OCI-LY1 (cell line): ENCODE data around the gene CTNNBL1.

Experiments
- H2AFZ ChIP-seq: fragments of 200-600 bp; sonication (generic), shearing (Covaris generic); 2 replicates; pipeline ENCODE4 v1.6.0; 2014; ENCODE audit warnings: antibody characterized with exemption, mild to moderate bottlenecking, low read length
- H3F3A ChIP-seq: fragments of 200-600 bp; sonication (generic), shearing (Covaris generic); 2 replicates; pipeline ENCODE4 v1.6.0; 2014; ENCODE audit warnings: mild to moderate bottlenecking, antibody characterized with exemption, low read length, moderate library complexity; ENCODE audit not compliant: insufficient read depth
- H3K27ac ChIP-seq: fragments of 200-600 bp; sonication (generic); 2 replicates; pipeline ENCODE4 v1.5.1; 2014; ENCODE audit warnings: low read length, mixed run types, mild to moderate bottlenecking, low read depth; ENCODE audit not compliant: poor library complexity, severe bottlenecking
- H3K27me3 ChIP-seq: fragments of 200-600 bp; sonication (generic); 2 replicates; pipeline ENCODE4 v1.6.0; 2014; ENCODE audit warnings: antibody characterized with exemption, mild to moderate bottlenecking, low read length, moderate library complexity; ENCODE audit not compliant: insufficient read depth
- H3K36me3 ChIP-seq: fragments of 200-600 bp; sonication (generic); 2 replicates; pipeline ENCODE4 v1.6.1; 2014; ENCODE audit warnings: mild to moderate bottlenecking, antibody characterized with exemption, low read length, moderate library complexity, mixed read lengths; ENCODE audit not compliant: insufficient read depth
- H3K4me1 ChIP-seq: fragments of 200-600 bp; sonication (generic); 2 replicates; pipeline ENCODE4 v1.5.1; 2014; ENCODE audit warnings: mild to moderate bottlenecking, low read length, moderate library complexity; ENCODE audit not compliant: insufficient read depth, severe bottlenecking
- H3K4me2 ChIP-seq: fragments of 200-600 bp; sonication (generic), shearing (Covaris generic); 2 replicates; pipeline ENCODE4 v1.6.1; 2014; ENCODE audit warnings: low read length
- H3K4me3 ChIP-seq: fragments of 200-600 bp; sonication (generic); 2 replicates; pipeline ENCODE4 v1.5.1; 2014; ENCODE audit warnings: low read length, low read depth, mild to moderate bottlenecking, mixed read lengths; ENCODE audit not compliant: poor library complexity, severe bottlenecking
- H3K79me2 ChIP-seq: fragments of 200-600 bp; shearing (Covaris generic); 2 replicates; pipeline ENCODE4 v1.6.1; 2016; ENCODE audit warnings: mixed run types, low read length, mixed read lengths; ENCODE audit not compliant: insufficient read depth
- H3K9ac ChIP-seq: fragments of 200-600 bp; sonication (generic), shearing (Covaris generic); 2 replicates; pipeline ENCODE4 v1.6.1; 2014; ENCODE audit warnings: mild to moderate bottlenecking, low read length, mixed read lengths
- H3K9me2 ChIP-seq: fragments of 200-600 bp; sonication (generic), shearing (Covaris generic); 2 replicates; pipeline ENCODE4 v1.6.1; 2014; ENCODE audit warnings: low read depth, mild to moderate bottlenecking, low read length, mixed read lengths
- H3K9me3 ChIP-seq: fragments of 200-600 bp; shearing (Covaris generic); 2 replicates; pipeline ENCODE4 v1.6.1; 2014; ENCODE audit warnings: low read length, mixed read lengths
- H4K20me1 ChIP-seq: fragments of 200-600 bp; sonication (generic), shearing (Covaris generic); 2 replicates; pipeline ENCODE4 v1.6.0; 2016; ENCODE audit warnings: mild to moderate bottlenecking, low read length; ENCODE audit not compliant: insufficient read depth
- EZH2 ChIP-seq: fragments of 200-600 bp; sonication (generic), shearing (Covaris generic); IDR thresholded peaks from 2 replicates; pipeline ENCODE4 v1.8.0; 2017; ENCODE audit warnings: borderline replicate concordance, mixed run types, mild to moderate bottlenecking, antibody characterized with exemption, low read length, moderate library complexity, mixed read lengths
- TF ChIP-seq, protein P1 (sequence below): fragments of 200-600 bp; sonication (generic), shearing (Covaris generic); IDR thresholded peaks from 2 replicates; pipeline ENCODE4 v1.5.1; 2017; ENCODE audit warnings: mild to moderate bottlenecking, antibody characterized with exemption, low read length, moderate library complexity, mixed read lengths

The CTNNBL1 gene

DNA sequence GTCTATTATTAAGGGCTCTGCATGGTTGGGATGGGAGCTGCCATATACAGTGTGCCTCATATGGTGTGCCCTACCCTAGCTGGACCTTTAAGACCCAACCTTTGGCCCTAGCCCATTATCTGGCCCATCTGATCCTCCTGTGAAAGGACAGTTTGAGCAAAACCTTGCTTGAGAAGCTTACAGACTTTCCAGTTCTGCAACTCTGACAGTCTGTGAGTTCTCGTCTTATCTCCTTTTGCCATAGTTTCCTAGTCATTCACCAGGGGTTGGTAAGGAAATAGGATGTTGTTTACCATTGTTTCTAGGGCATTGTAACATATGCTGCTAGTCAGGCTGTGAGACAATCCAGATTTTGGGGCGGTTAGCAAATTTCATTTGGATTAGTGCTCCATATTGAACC, 17.2 kb downstream of the CTNNBL1 start:
- H3K36me3 ChIP-seq: no peaks in the 10 kb centered on the region; the same call in 1 of the 2 replicates
- H3K9me3 ChIP-seq: no peaks in the 10 kb centered on the region
- no peak overlapping the region for H3K9ac ChIP-seq
- no peaks in the 10 kb centered on the region for H4K20me1 ChIP-seq
- no peaks in the 10 kb centered on the region for H3K27me3 ChIP-seq
- TF ChIP-seq, protein P1, sequence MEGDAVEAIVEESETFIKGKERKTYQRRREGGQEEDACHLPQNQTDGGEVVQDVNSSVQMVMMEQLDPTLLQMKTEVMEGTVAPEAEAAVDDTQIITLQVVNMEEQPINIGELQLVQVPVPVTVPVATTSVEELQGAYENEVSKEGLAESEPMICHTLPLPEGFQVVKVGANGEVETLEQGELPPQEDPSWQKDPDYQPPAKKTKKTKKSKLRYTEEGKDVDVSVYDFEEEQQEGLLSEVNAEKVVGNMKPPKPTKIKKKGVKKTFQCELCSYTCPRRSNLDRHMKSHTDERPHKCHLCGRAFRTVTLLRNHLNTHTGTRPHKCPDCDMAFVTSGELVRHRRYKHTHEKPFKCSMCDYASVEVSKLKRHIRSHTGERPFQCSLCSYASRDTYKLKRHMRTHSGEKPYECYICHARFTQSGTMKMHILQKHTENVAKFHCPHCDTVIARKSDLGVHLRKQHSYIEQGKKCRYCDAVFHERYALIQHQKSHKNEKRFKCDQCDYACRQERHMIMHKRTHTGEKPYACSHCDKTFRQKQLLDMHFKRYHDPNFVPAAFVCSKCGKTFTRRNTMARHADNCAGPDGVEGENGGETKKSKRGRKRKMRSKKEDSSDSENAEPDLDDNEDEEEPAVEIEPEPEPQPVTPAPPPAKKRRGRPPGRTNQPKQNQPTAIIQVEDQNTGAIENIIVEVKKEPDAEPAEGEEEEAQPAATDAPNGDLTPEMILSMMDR: no peak
- TF ChIP-seq EZH2: no peak
- H3K4me3 ChIP-seq: no peak overlapping the region
- no peaks in the 10 kb centered on the region for H3F3A ChIP-seq
- H2AFZ ChIP-seq: no peak overlapping the region
- no peaks in the 10 kb centered on the region for H3K4me1 ChIP-seq
- peaks cover 11% of the 10 kb centered on the region for H3K79me2 ChIP-seq
- no peaks in the 10 kb centered on the region for H3K9me2 ChIP-seq
- H3K4me2 ChIP-seq: no peak overlapping the region
- no peak overlapping the region for H3K27ac ChIP-seq

GRCh38 chr20:37711994-37712964, 18.4 kb downstream of the CTNNBL1 start:
- Histone ChIP-seq H3K79me2 (peaks cover 7% of the 10 kb centered on the region), H3K4me1 (no peaks in the 10 kb centered on the region)

DNA sequence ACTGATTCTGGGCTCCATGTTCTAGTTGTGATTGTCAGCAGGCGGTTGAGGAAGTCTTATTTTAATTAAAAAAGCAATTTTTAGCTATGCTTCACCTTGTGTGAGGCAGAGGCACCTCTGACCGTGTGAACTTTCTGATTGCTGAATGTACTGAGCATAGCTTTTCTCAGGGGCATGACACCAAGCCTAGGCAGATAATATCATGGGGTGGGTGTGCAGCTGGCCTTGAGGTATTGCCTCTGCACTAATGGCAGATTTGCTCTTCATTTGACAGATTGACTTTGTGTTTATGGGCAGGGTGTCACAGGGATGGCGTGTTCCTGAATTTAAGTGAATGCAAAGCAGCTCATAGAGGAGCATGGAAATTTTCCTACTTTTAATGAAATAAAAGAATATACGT, 19.6 kb downstream of the CTNNBL1 start:
- Histone ChIP-seq H3K36me3 (no peaks in the 10 kb centered on the region), H3K4me2 (no peak overlapping the region), H3K79me2 (peaks cover 7% of the 10 kb centered on the region), H3K4me3 (no peak overlapping the region), H2AFZ (no peak overlapping the region), H4K20me1 (no peaks in the 10 kb centered on the region), H3K9me2 (no peaks in the 10 kb centered on the region), H3K4me1 (no peaks in the 10 kb centered on the region), H3F3A (no peaks in the 10 kb centered on the region), H3K27me3 (no peaks in the 10 kb centered on the region), H3K27ac (no peak overlapping the region), H3K9me3 (no peaks in the 10 kb centered on the region), H3K9ac (no peak overlapping the region)
- no peak for TF ChIP-seq EZH2
- TF ChIP-seq, protein P1: no peak

More at GRCh38 chr20:37711994-37712964, 18.4 kb downstream of the CTNNBL1 start:
- no peaks in the 10 kb centered on the region for H3K9me2 ChIP-seq
- H3F3A ChIP-seq: no peaks in the 10 kb centered on the region
- no peaks in the 10 kb centered on the region for H3K9me3 ChIP-seq
- no peak overlapping the region for H3K4me3 ChIP-seq
- no peak overlapping the region for H2AFZ ChIP-seq
- TF ChIP-seq EZH2: no peak
- TF ChIP-seq, protein P1: no peak
- no peaks in the 10 kb centered on the region for H3K27me3 ChIP-seq
- H4K20me1 ChIP-seq: no peaks in the 10 kb centered on the region
- H3K27ac ChIP-seq: no peak overlapping the region
- no peak overlapping the region for H3K4me2 ChIP-seq
- H3K36me3 ChIP-seq: no peaks in the 10 kb centered on the region; the same call in 1 of the 2 replicates
- no peak overlapping the region for H3K9ac ChIP-seq
